ENCODE results near the gene MAMSTR. TPM values are rescaled to one million over a fixed set of nuclear protein-coding genes. Genes with fewer than 3 reads are reported as not detected.
"Not testable (repeated sequence)": the region's sequence is repeated elsewhere in the genome, so short reads cannot be mapped to it uniquely, and the experiment has no call there.

MAMSTR gene
- total RNA-seq, 1 donor from 2014 or later = 0.62 TPM

- DNase-seq = peak; percentile 36
Observed at GRCh38 chr19:48683349-48683748, 36.2 kb downstream of the MAMSTR start.

GRCh38 chr19:48681127-48681470, 38.4 kb downstream of the MAMSTR start:
- peak; percentile 70 for DNase-seq

GRCh38 chr19:48680436-48681126, 38.9 kb downstream of the MAMSTR start:
- no peak for DNase-seq

GRCh38 chr19:48680006-48680405, 39.5 kb downstream of the MAMSTR start:
- not testable (repeated sequence) for DNase-seq

GRCh38 chr19:48678201-48678600, 41.3 kb downstream of the MAMSTR start:
- no peak for DNase-seq

- DNase-seq = no peak
Observed at GRCh38 chr19:48676887-48677286, 42.6 kb downstream of the MAMSTR start.

- DNase-seq = no peak
Observed at GRCh38 chr19:48676487-48676886, 43.0 kb downstream of the MAMSTR start.

- DNase-seq = peak; percentile 69
Observed at GRCh38 chr19:48674921-48675824, 44.4 kb downstream of the MAMSTR start.

- no peak for DNase-seq
Observed at GRCh38 chr19:48674216-48674809, 45.2 kb downstream of the MAMSTR start.

- DNase-seq = no peak
Observed at GRCh38 chr19:48673436-48674100, 46.0 kb downstream of the MAMSTR start.

GRCh38 chr19:48672994-48673393, 46.5 kb downstream of the MAMSTR start, which contains the start of gene NTN5:
TSS of gene NTN5 (minus strand) at chr19:48673017. CDS start at chr19:48670986, 2,031 bp downstream.
- no peak for DNase-seq

GRCh38 chr19:48671446-48671995, 48.0 kb downstream of the MAMSTR start:
- DNase-seq = no peak

GRCh38 chr19:48670699-48671445, 48.7 kb downstream of the MAMSTR start:
- no peak for DNase-seq

GRCh38 chr19:48669903-48670668, 49.4 kb downstream of the MAMSTR start:
- DNase-seq = no peak

- no peak for DNase-seq
Observed at GRCh38 chr19:48668761-48669160, 50.8 kb downstream of the MAMSTR start.

- no peak for DNase-seq
Observed at GRCh38 chr19:48668332-48668731, 51.2 kb downstream of the MAMSTR start.

- DNase-seq = no peak
Observed at GRCh38 chr19:48665786-48666185, 53.7 kb downstream of the MAMSTR start.

GRCh38 chr19:48664476-48664875, 55.0 kb downstream of the MAMSTR start:
- no peak for DNase-seq

- no peak for DNase-seq
Observed at GRCh38 chr19:48663667-48664066, 55.9 kb downstream of the MAMSTR start.

All from occipital lobe (tissue), 2 donors.